C4-2B (cell line): ENCODE measurements around the gene TPK1.

Experiments used
- H3K27ac ChIP-seq: fragments of 450-650 bp; 2 replicates; pipeline ENCODE4 v1.5.1; 2017
- CTCF ChIP-seq: fragments of 450-650 bp; conservative IDR thresholded peaks from 2 replicates; pipeline ENCODE4 v1.5.1; 2017; ENCODE audit warnings: mild to moderate bottlenecking
- ZFX ChIP-seq: fragments of 450-650 bp; IDR thresholded peaks from 2 replicates; pipeline ENCODE4 v1.6.1; 2017

Gene TPK1

GRCh38 chr7:144470078-144470477 lies 365.8 kb downstream of the TPK1 start:
- TF ChIP-seq ZFX (no peak), CTCF (no peak)
- H3K27ac ChIP-seq: no peak overlapping the region

- TF ChIP-seq CTCF (no peak), ZFX (no peak)
Observed at GRCh38 chr7:144468990-144469732, 366.7 kb downstream of the TPK1 start.

GRCh38 chr7:144459635-144460034 lies 376.2 kb downstream of the TPK1 start:
- H3K27ac ChIP-seq: no peak overlapping the region
- no peak for TF ChIP-seq CTCF
- TF ChIP-seq ZFX: no peak

More at GRCh38 chr7:144468990-144469732, 366.7 kb downstream of the TPK1 start:
- no peak overlapping the region for H3K27ac ChIP-seq

- no peak overlapping the region for H3K27ac ChIP-seq
- TF ChIP-seq ZFX (no peak), CTCF (no peak)
Observed at GRCh38 chr7:144455040-144455404, 380.8 kb downstream of the TPK1 start.

GRCh38 chr7:144454256-144455039 lies 381.4 kb downstream of the TPK1 start:
- no peak for TF ChIP-seq ZFX
- TF ChIP-seq CTCF: peak; percentile 86
- H3K27ac ChIP-seq: no peak overlapping the region

- TF ChIP-seq ZFX (no peak), CTCF (no peak)
- H3K27ac ChIP-seq: no peak overlapping the region
Observed at GRCh38 chr7:144452064-144452463, 383.8 kb downstream of the TPK1 start.

- TF ChIP-seq CTCF: no peak
- no peak for TF ChIP-seq ZFX
- H3K27ac ChIP-seq: no peak overlapping the region
Observed at GRCh38 chr7:144445590-144445989, 390.3 kb downstream of the TPK1 start.
